ENCODE results near the gene DXO. TPM values are rescaled to one million over a fixed set of nuclear protein-coding genes. Genes with fewer than 3 reads are reported as not detected.

The DXO gene
- total and polyA plus RNA-seq, 5 donors from 2014 or later, result 8.4 to 47.7 (median 10.0) TPM

DNA sequence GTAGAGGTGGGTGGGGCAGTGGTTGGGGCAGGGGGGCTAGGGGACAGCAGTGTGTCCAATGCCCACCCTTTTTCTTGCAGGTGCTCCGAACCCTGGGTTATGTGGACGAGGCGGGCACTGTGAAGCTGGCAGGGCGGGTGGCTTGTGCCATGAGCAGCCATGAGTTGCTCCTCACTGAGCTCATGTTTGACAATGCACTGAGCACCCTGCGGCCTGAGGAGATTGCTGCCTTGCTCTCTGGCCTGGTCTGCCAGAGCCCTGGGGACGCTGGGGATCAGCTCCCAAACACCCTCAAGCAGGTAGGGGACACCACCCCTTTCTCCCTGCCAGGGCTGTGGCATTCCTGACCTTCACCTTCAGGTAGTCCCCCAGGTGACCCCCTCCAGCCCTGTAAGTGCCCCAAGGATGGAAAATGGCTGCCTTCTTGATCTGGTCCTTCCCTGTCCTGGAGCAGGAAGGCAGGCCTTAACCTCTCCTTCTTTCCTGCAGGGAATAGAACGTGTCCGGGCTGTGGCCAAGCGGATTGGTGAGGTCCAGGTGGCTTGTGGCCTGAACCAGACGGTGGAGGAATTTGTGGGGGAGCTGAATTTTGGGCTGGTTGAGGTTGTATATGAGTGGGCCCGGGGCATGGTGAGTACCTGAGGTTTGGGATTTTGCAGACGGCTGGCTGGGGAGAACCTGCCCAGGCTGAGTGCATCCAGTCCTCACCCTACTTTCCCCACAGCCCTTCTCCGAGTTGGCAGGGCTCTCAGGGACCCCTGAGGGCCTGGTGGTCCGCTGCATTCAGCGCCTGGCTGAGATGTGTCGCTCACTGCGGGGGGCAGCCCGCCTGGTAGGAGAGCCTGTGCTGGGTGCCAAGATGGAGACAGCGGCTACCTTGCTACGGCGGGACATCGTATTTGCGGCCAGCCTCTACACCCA lies 2.9 kb downstream of the DXO start:
- no peak overlapping the region for H3K27ac ChIP-seq (ENCODE audit: insufficient read depth, low read length, poor library complexity, severe bottlenecking)
- H3K4me1 ChIP-seq (ENCODE audit: control insufficient read depth, insufficient read depth, low read length, poor library complexity, severe bottlenecking), result peaks cover 22% of the 10 kb centered on the region
- no peaks in the 10 kb centered on the region for H3K9me3 ChIP-seq (ENCODE audit: control insufficient read depth in 2 of 2, low read length in 2 of 2)
- ATAC-seq (ENCODE audit: low read depth in 2 of 2) (no peak), DNase-seq (no peak)
- no peaks in the 10 kb centered on the region for H3K27me3 ChIP-seq (ENCODE audit: control insufficient read depth, insufficient read depth, low read length)
- Mint-ChIP-seq H3K4me3 (peak overlapping the region in 3 of 4 donors; percentile 50 to 99 (median 71)), H3K9me3 (no peaks in the 10 kb centered on the region), H3K36me3 (peaks cover 13% of the 10 kb centered on the region), H3K27me3 (peaks cover 9% of the 10 kb centered on the region), H3K27ac (peak overlapping the region in 2 of 3 donors; percentile 51 to 91), H3K4me1 (peaks cover 15 to 54% (median 33%) of the 10 kb centered on the region in 4 donors)
- H3K4me3 ChIP-seq (ENCODE audit: low read depth, low read length), result no peak overlapping the region
- peaks cover 54% of the 10 kb centered on the region for H3K36me3 ChIP-seq (ENCODE audit: control insufficient read depth, insufficient read depth, low read length)

GRCh38 chr6:31968326-31968725 lies 3.6 kb downstream of the DXO start:
- Mint-ChIP-seq H3K4me1 (peaks cover 12 to 48% (median 28%) of the 10 kb centered on the region in 4 donors), H3K27me3 (peaks cover 9% of the 10 kb centered on the region), H3K27ac (peak overlapping the region in 1 of 3 donors; percentile 51), H3K36me3 (peaks cover 17% of the 10 kb centered on the region), H3K9me3 (no peaks in the 10 kb centered on the region), H3K4me3 (peak overlapping the region in 2 of 4 donors; percentile 52 to 70)
- no peak overlapping the region for H3K4me3 ChIP-seq (ENCODE audit: low read depth, low read length)
- no peaks in the 10 kb centered on the region for H3K27me3 ChIP-seq (ENCODE audit: control insufficient read depth, insufficient read depth, low read length)
- H3K4me1 ChIP-seq (ENCODE audit: control insufficient read depth, insufficient read depth, low read length, poor library complexity, severe bottlenecking), result peaks cover 22% of the 10 kb centered on the region
- H3K27ac ChIP-seq (ENCODE audit: insufficient read depth, low read length, poor library complexity, severe bottlenecking), result no peak overlapping the region
- no peaks in the 10 kb centered on the region for H3K9me3 ChIP-seq (ENCODE audit: control insufficient read depth in 2 of 2, low read length in 2 of 2)
- DNase-seq, result no peak
- H3K36me3 ChIP-seq (ENCODE audit: control insufficient read depth, insufficient read depth, low read length), result peaks cover 61% of the 10 kb centered on the region
- no peak for ATAC-seq (ENCODE audit: low read depth in 2 of 2)

GRCh38 chr6:31967926-31968320 lies 4.0 kb downstream of the DXO start:
- H3K9me3 ChIP-seq (ENCODE audit: control insufficient read depth in 2 of 2, low read length in 2 of 2), result no peaks in the 10 kb centered on the region
- H3K9me3 Mint-ChIP-seq, result no peaks in the 10 kb centered on the region
- no peak overlapping the region for H3K4me3 ChIP-seq (ENCODE audit: low read depth, low read length)
- peaks cover 9% of the 10 kb centered on the region for H3K27me3 Mint-ChIP-seq
- H3K4me1 ChIP-seq (ENCODE audit: control insufficient read depth, insufficient read depth, low read length, poor library complexity, severe bottlenecking), result peaks cover 18% of the 10 kb centered on the region
- H3K27me3 ChIP-seq (ENCODE audit: control insufficient read depth, insufficient read depth, low read length), result no peaks in the 10 kb centered on the region
- H3K4me3 Mint-ChIP-seq, result peak overlapping the region in 1 of 4 donors; percentile 70
- no peak for DNase-seq
- H3K27ac Mint-ChIP-seq, result peak overlapping the region in 1 of 3 donors; percentile 27
- ATAC-seq (ENCODE audit: low read depth in 2 of 2), result no peak
- H3K36me3 Mint-ChIP-seq, result peaks cover 21% of the 10 kb centered on the region
- peaks cover 65% of the 10 kb centered on the region for H3K36me3 ChIP-seq (ENCODE audit: control insufficient read depth, insufficient read depth, low read length)
- no peak overlapping the region for H3K27ac ChIP-seq (ENCODE audit: insufficient read depth, low read length, poor library complexity, severe bottlenecking)
- peaks cover 8 to 44% (median 24%) of the 10 kb centered on the region in 4 donors for H3K4me1 Mint-ChIP-seq

GRCh38 chr6:31966997-31967925 lies 4.7 kb downstream of the DXO start:
- H3K9me3 ChIP-seq (ENCODE audit: control insufficient read depth in 2 of 2, low read length in 2 of 2), result no peaks in the 10 kb centered on the region
- H3K4me1 Mint-ChIP-seq, result peaks cover 4 to 40% (median 19%) of the 10 kb centered on the region in 4 donors
- H3K36me3 ChIP-seq (ENCODE audit: control insufficient read depth, insufficient read depth, low read length), result peaks cover 72% of the 10 kb centered on the region
- peak overlapping the region in 2 of 4 donors; percentile 32 to 70 for H3K4me3 Mint-ChIP-seq
- H3K36me3 Mint-ChIP-seq, result peaks cover 28% of the 10 kb centered on the region
- H3K4me3 ChIP-seq (ENCODE audit: low read depth, low read length), result no peak overlapping the region
- peaks cover 7% of the 10 kb centered on the region for H3K27me3 Mint-ChIP-seq
- H3K27me3 ChIP-seq (ENCODE audit: control insufficient read depth, insufficient read depth, low read length), result no peaks in the 10 kb centered on the region
- no peak overlapping the region for H3K27ac ChIP-seq (ENCODE audit: insufficient read depth, low read length, poor library complexity, severe bottlenecking)
- H3K9me3 Mint-ChIP-seq, result no peaks in the 10 kb centered on the region
- DNase-seq, result no peak
- peak overlapping the region in 1 of 3 donors; percentile 27 for H3K27ac Mint-ChIP-seq
- H3K4me1 ChIP-seq (ENCODE audit: control insufficient read depth, insufficient read depth, low read length, poor library complexity, severe bottlenecking), result peaks cover 13% of the 10 kb centered on the region
- no peak for ATAC-seq (ENCODE audit: low read depth in 2 of 2)

GRCh38 chr6:31966506-31966905 lies 5.4 kb downstream of the DXO start:
- Histone ChIP-seq H3K36me3 (ENCODE audit: control insufficient read depth, insufficient read depth, low read length) (peaks cover 80% of the 10 kb centered on the region), H3K4me1 (ENCODE audit: control insufficient read depth, insufficient read depth, low read length, poor library complexity, severe bottlenecking) (peaks cover 12% of the 10 kb centered on the region), H3K4me3 (ENCODE audit: low read depth, low read length) (no peak overlapping the region), H3K9me3 (ENCODE audit: control insufficient read depth in 2 of 2, low read length in 2 of 2) (no peaks in the 10 kb centered on the region), H3K27ac (ENCODE audit: insufficient read depth, low read length, poor library complexity, severe bottlenecking) (no peak overlapping the region), H3K27me3 (ENCODE audit: control insufficient read depth, insufficient read depth, low read length) (no peaks in the 10 kb centered on the region)
- Mint-ChIP-seq H3K4me3 (peak overlapping the region in 1 of 4 donors; percentile 70), H3K36me3 (peaks cover 35% of the 10 kb centered on the region), H3K27ac (no peak overlapping the region), H3K4me1 (peaks cover 0 to 40% (median 16%) of the 10 kb centered on the region in 4 donors), H3K9me3 (no peaks in the 10 kb centered on the region), H3K27me3 (no peaks in the 10 kb centered on the region)
- DNase-seq (no peak), ATAC-seq (ENCODE audit: low read depth in 2 of 2) (no peak)

- H3K27ac ChIP-seq (ENCODE audit: insufficient read depth, low read length, poor library complexity, severe bottlenecking), result no peak overlapping the region
- Mint-ChIP-seq H3K4me1 (peaks cover 0 to 40% (median 17%) of the 10 kb centered on the region in 4 donors), H3K36me3 (peaks cover 43% of the 10 kb centered on the region), H3K27me3 (no peaks in the 10 kb centered on the region), H3K27ac (no peak overlapping the region), H3K4me3 (peak overlapping the region in 1 of 4 donors; percentile 72), H3K9me3 (no peaks in the 10 kb centered on the region)
- no peaks in the 10 kb centered on the region for H3K9me3 ChIP-seq (ENCODE audit: control insufficient read depth in 2 of 2, low read length in 2 of 2)
- no peak overlapping the region for H3K4me3 ChIP-seq (ENCODE audit: low read depth, low read length)
- ATAC-seq (ENCODE audit: low read depth in 2 of 2) (no peak), DNase-seq (no peak)
- H3K4me1 ChIP-seq (ENCODE audit: control insufficient read depth, insufficient read depth, low read length, poor library complexity, severe bottlenecking), result peaks cover 3% of the 10 kb centered on the region
- H3K27me3 ChIP-seq (ENCODE audit: control insufficient read depth, insufficient read depth, low read length), result no peaks in the 10 kb centered on the region
- H3K36me3 ChIP-seq (ENCODE audit: control insufficient read depth, insufficient read depth, low read length), result peaks cover 87% of the 10 kb centered on the region
Measured at GRCh38 chr6:31965700-31966099, 6.2 kb downstream of the DXO start.

- Histone ChIP-seq H3K36me3 (ENCODE audit: control insufficient read depth, insufficient read depth, low read length) (peaks cover 83% of the 10 kb centered on the region), H3K27ac (ENCODE audit: insufficient read depth, low read length, poor library complexity, severe bottlenecking) (no peak overlapping the region), H3K27me3 (ENCODE audit: control insufficient read depth, insufficient read depth, low read length) (no peaks in the 10 kb centered on the region), H3K4me1 (ENCODE audit: control insufficient read depth, insufficient read depth, low read length, poor library complexity, severe bottlenecking) (peaks cover 14% of the 10 kb centered on the region), H3K9me3 (ENCODE audit: control insufficient read depth in 2 of 2, low read length in 2 of 2) (no peaks in the 10 kb centered on the region), H3K4me3 (ENCODE audit: low read depth, low read length) (no peak overlapping the region)
- ATAC-seq (ENCODE audit: low read depth in 2 of 2) (no peak), DNase-seq (no peak)
- H3K36me3 Mint-ChIP-seq, result peaks cover 39% of the 10 kb centered on the region
- peaks cover 0 to 42% (median 15%) of the 10 kb centered on the region in 4 donors for H3K4me1 Mint-ChIP-seq
- no peak overlapping the region for H3K4me3 Mint-ChIP-seq
- H3K27me3 Mint-ChIP-seq, result no peaks in the 10 kb centered on the region
- no peaks in the 10 kb centered on the region for H3K9me3 Mint-ChIP-seq
- no peak overlapping the region for H3K27ac Mint-ChIP-seq
Measured at GRCh38 chr6:31963921-31964320, 8.0 kb downstream of the DXO start.
